ENCODE measurements around the gene STXBP6. TPM values are rescaled to one million over a fixed set of nuclear protein-coding genes. Genes with fewer than 3 reads are reported as not detected.
A peak's percentile ranks its signal among the peaks of the same experiment; 100 is the strongest.

The STXBP6 gene
- total RNA-seq: 4.9 and 18.9 TPM in 2 replicates

DNA sequence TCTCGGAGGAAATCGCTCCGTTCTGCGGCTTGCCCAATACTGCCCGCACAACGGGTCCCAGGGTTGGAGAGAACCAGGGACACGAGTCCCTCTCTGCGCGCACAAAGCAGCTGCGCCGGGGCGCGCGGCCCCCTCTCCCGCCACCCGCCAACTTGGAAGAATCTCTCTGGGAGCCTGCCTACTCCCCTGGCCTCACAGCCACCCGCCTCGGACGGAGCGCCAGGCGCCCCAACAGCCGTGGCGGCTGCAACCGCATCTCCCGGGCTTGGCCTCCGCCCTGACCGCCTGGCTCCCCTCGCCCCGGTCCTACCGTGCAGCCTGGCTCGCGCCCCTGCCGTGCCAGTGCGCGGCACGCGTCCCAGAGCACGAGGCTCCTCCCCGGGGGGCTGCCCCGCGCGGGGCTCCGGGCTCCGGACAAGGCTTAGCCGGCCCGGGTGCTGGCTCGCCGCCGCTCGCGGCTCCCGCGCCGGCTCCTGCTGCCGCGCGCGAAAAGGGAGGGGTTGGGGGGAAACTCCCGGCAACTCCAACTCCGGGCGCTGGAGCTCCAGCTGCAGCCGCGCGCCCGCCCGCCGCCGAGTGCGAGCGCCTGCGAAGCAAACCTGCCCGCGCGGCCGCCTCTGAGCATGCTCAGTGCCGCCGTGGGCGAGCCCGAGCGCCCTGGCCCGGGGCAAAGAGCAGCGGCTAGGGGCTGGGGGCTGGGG lies at the start of gene STXBP6:
TSS of gene STXBP6 (minus strand) at position 580 of the 701 bp plus-strand sequence. CDS start 75,329 bp downstream, outside the sequence.
- DNase-seq: peak; percentile 9

DNA sequence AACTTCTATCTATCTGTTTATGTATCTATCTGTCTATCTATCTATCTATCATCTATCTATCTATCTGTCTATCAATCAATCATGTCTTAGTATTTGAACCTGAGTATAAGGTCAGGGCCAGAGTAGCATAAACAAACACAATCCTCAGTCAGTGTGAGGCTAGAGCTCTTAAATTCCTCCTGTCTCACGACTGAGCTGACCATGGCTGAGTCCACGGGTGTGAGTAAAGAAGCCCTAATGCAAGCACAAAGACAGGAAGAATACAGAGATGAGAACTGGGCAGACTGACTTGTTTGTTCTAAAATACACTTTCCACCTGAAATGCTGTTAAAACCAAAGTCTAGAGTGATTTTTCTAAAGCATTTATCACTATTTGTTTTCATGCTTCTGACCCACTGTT lies 47.2 kb upstream of the STXBP6 start:
- DNase-seq: no peak

DNA sequence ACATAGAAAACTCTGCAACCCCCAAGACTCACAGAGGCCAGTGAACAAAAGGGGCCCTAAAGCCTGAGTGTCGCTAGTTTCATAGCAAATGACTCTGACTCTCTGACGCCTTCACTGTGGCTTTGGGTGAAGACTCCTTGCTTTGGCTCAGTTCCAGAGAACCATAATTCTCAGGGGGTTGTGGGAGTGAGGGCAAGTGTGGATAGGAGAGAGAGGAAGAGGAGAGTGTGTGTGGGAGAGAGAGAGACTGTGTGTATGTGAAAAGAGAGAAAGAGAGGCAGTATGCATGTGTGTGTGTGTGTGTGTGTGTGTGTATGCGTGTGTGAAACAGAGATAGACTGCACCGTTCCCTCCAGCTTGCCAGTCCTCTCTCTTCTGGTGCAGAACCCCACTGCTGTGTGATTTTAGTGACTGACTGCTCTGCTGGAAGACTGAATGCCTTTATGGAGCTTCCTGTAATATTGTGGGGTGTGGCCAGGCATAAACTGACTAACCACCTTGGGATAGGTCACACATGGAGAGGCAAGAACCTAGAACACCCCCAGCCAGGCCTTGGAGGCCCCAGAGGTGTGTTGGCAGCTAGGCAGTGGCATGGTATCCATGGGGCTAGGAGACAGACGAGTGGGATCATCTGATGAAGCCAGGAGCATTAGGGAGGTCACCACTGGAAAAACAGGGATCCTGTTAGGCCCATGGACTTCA lies 45.9 kb upstream of the STXBP6 start:
- DNase-seq: no peak

DNA sequence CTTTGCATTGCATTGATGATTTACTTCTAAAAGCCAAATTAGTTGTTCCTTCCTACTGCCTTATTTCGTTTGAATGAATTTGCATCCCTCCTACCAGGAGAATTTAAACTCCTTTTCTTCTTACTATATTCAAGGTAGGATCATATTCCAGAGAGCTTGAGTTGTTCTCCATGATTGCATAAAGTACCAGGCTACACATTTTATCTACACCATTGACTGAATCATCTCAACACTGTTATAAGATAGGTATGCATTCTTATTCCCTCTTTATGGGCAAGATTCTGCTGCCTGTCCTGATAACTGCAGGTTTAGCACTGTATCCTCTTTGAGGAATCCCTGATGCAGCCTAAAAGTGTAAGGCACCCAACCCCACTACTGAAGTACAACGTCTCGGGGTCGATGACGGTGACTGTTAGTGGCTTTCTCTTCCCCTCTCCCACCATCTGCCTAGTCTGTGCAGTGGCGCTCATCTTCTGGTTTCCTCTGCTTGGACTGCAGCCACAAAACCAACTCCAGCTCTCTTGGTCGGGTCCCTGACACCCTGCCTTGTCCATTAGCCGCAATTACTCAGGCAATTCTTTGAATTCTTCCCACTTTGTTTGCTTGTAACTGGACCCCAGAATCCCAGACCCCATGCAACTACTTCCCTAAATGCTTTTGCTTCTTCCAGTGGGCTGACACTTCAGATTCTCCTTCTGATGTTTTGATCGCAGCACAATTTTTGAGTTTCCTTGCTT lies 44.4 kb upstream of the STXBP6 start:
- no peak for DNase-seq

DNA sequence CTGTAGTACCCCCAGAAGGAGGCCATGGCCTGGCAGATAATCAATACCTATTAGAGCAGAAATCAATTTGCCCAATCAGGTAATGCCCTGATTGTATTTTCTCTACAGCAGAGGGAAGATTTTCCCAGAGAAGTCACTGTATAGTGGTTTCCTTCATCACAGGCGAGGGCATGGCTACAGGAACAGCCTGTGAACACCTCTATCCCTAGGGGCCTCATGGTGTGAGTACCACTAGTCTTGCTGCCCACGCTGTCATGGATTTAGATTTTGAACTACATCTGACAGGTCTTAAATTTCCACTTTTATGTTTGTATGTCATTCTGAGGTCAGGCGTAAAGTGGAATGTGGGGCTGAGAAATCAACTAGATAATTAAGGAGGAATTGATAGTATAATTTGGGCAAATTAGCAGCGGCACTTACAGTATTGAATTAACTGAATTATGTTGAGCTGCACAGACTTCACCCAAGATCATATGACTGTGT lies 42.4 kb upstream of the STXBP6 start:
- DNase-seq: no peak

DNA sequence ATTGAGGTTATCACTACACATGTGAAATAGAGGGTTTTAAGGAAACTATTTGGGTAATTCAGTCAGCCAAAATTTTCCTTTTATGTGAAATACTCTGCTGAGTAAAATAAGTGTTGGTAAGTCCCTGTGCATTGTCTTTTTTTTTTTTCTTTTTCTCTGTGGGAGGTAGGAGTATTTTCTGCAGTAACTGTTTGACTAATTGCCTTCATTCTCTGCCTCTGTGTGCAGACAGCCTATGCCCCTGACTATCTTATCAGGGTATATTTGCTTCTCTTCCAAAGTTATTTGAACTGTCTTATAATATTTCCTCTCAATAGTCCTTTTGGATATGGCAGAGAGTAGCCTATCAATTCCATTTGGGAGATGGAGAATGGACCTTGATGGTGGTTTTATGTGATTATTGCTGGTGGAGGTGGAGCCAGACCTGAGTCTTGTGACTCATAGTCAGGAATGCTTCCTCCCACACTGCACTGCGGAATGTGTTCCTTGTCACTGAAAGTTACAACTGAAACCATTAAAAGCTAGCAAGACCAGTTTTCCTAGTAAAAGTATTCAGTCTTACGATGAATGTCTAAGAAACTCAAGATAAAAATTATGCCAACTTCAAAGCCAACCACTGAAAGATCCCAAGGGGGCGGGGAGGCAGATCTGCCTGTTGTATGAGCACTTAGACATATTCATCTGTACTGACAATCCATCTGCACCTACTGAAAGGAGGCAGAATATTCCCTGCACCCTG lies 40.9 kb upstream of the STXBP6 start:
- no peak for DNase-seq

DNA sequence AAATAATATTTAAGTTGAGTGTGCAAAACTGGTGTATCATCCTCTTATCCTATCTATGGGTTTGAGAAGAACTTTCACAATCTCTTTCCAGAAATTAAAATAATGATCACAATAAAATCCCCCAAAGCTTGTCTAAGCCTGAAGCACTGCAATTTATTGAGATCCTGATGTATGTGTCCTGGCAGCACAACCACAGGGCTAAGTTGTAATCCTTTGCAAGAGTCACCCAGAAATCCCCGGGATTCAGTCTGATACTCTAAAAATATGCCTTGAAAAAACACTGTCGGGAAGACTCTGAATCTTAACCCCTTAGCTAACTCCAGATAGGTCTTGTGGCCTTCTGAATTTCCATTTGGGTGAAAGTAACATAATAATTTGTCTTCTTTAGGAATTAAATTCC lies 40.3 kb upstream of the STXBP6 start:
- DNase-seq: no peak

DNA sequence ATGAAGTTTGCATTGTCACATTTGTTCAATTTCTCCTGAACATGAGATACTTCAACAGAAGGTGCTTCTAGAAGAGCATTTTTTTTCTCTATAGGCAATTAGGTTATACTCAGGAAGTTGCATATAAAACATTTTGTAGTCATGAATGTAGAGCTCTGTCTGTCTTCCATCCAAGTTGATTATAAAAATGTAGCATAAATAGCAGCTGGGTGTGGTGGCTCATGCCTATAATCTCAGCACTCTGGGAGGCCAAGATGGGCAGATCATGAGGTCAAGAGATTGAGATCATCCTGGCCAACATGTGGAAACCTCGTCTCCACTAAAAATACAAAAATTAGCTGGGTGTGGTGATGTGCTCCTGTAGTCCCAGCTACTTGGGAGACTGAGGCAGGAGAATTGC lies 39.5 kb upstream of the STXBP6 start:
- no peak for DNase-seq

DNA sequence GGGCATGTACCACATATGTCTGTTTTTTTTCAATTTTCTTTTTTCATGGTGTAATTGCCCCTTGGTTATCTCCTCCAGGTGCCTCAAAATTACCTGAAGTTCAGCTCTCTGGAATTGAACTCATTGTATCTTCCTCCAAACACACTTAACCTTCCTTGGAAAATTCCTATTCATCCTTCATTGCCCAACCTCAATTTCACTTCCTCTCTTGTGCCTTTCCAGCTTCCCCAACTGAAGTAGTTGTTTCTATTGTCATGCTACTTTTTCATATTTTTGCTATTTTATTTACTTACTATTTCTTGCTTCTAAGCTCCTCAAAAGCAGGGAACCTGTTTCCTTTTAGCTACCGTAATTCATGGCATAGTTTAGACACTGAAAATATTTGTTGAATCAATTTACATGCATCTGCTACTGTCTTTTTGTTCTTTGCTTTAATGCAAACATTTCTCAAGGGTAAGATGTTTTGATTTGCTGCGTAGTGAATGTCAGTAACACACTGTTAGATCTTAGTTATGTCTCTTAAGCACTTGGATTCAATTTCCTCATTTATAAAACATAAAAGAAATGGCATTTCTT lies 37.0 kb upstream of the STXBP6 start:
- no peak for DNase-seq

DNA sequence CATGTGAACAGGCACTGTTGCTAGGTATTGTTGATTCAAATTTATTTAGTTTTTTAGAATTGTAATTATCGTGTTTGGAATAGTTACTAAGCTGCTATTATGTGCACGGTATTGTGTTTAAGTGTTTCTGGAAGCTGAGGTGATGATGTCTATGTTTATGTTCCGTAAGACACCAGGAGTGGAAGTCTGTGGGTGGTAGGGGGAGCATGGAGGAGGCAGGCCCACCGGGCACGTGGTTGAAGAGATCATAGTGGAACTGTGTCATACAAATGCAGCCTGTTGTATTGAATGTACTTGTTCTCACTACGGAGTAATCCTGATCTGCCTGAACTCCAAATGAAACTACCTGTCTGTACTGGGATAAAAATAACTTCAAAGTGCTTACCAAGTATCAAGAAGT lies 36.1 kb upstream of the STXBP6 start:
- DNase-seq: no peak

DNA sequence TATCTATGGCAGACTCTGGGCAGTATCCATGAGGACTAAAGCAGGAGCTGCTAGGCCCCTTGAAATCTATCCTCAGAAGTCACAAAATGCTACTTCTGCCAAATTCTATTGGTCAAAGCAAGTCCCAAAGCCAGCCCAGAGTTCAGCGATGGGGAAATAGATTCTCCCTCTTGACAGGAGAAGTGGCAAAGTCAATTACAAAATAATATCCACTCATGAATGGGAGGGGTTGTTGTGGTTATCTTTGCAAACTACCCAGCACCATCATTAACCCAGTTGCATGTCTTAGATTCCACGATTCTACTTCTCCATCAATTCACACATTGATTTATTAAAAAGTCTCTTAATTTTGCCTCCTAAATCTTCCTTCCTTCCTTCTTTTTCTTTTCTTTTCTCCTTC lies 30.7 kb upstream of the STXBP6 start:
- DNase-seq: no peak

DNA sequence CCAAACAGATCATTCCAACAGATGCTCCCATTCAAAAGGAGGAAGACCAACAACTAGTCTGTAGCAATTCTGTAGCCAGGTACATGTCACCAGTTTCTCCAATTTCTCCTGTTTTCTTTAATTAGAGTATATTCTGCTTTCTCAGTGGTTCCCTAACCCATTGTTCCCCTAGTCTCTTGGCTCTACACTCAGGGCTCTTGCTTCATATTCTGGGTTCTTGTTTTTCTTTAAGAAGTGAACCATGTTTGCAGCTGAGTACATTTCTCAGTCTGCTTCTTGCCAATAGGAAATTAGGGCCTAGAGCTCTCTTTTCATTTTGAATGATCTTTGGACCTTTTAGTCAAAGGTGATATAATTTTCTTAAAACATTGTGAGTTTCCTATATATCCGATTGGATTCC lies 29.4 kb upstream of the STXBP6 start:
- DNase-seq: no peak

DNA sequence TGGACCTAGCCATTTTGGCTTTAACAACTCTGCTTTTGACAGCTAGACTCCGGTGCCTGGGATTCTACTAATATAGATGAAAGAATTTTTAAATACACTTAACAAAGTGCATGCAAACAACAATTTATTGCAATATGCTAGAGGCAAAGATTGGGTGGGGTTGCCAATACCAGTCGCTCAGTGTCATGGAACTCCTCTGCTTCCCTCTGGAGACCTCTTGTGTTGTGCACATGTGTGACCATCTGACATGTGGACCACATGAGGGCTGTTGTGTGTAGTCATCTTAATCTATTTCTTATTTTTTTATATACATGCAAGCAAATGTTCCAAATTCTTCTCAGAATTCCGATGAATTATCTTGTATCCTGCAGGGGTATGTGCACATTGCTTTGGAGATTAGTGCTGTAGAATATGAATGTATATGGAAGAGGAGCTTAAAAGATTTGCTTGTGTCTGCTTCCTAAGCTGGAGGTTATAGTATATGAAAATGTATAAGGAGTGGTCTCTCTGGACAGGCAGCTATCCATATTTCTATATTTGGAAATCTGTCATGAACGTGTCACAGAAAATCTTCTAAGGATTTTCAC lies 24.2 kb upstream of the STXBP6 start:
- no peak for DNase-seq

DNA sequence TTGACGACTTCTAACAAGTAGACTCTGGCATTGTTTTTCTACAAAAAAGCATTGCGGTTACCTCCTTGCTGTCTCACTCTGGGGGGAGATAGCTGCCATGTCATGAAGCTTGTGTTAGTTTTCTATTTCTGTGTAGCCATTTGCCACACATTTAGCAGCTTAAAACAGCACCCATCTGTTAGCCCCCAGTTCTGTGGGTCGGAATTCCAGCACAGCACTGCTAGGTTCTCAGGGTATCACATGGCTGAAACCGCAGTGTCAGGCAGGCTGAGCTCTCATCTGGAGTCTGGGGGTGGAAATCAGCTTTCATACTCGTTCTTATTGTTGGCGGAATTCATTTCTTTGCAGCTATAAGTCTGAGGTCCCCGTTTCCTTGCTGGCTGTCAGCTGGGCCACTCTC lies 19.9 kb upstream of the STXBP6 start:
- no peak for DNase-seq

DNA sequence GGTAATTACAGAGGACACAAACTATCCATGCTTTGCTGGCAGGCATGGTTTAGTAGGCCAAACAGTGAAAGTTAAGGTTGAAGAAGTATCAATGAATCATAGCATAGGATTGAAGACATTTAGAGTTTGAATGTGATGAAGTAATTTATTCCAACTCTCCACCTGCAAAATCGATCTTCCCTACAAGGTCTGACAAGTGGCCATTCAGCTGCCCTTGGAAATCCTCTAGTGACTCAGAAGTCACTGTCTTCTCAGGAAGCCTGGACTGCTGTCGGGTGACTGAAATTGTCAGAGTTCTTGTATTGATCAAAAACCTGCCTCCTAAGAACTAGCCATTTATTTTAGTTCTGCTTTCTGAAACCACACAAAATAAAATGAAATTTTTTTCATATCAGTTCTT lies 17.7 kb upstream of the STXBP6 start:
- no peak for DNase-seq

DNA sequence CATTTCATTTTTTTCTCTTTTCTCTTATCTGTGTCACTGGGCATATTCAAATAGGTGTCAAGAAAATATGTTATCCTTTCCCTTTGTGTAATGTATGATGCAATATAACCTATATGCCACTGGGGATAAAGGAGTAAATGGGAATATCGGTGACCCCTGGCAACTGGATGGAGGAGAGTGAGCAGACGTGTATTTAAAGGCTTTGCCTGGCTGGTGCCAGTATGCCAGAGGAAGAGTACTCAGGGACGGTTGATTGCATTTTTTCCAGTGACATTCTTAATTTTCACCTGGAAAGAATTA lies 12.0 kb upstream of the STXBP6 start:
- DNase-seq: no peak

DNA sequence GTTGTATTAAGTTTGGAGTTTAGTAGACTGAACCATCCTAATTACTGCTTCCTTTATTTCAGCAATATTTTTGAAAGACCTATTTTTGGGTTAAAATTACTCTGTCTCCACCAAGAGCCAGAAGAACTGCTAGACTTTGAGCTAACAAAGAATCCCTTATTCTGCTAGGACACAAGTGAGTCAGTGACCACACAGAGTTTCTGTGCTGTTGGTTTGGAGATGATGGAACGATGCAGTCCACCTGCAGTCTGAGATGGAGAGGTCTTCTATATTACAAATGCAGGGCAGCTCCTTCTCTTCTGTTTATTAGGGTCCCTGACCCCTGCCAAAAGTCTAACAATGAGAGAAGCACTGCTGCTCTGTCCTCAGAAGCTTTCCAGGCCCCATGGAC lies 6.7 kb upstream of the STXBP6 start:
- no peak for DNase-seq

DNA sequence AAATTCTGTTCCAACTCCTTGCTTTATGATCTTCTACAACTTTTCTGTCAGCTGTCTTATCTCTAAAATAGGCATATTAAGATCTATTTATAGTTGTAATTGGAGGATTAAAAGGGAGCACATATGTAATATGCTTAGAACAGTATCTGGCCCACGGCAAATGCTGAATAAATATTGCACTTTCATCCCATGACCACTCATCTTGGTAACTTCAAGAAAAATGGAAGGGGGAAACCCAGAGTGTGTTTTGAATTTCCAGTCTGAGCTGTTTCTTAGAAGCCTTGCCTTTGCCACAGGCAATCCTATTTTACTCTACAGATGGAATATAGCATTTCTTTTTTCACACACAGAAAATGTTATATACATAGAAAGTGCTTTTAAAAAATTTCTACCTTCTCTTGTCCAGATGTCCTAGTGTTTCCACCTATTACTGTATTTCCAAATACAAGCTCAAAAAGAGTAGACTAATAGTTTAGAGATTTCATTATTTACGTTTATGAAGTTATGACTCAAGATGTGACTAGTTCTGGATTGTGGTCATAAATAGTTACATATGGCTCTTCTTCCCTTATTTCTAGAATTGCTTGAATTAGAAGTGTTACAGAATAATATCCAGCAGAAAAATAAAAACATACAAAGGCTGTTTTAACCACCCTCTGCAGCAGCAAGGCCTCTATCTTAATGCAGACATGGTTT lies 6.2 kb upstream of the STXBP6 start:
- no peak for DNase-seq

DNA sequence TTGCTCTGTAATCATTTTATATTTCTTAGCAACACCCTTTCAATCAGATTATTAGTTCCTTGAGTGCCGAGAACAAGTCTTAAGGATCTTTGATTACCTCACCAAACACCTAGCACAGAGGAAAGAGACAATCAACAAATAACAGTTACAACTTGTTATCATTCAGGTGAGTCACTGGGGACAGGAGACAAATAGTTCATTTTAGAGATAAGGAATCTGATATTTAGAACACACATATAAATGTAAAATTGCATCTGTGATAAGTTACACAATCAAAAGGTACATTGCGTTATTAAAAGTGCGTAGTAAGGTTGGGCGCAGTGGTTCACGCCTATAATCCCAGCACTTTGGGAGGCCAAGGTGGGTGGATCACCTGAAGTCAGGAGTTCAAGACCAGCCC lies 5.1 kb upstream of the STXBP6 start:
- no peak for DNase-seq

DNA sequence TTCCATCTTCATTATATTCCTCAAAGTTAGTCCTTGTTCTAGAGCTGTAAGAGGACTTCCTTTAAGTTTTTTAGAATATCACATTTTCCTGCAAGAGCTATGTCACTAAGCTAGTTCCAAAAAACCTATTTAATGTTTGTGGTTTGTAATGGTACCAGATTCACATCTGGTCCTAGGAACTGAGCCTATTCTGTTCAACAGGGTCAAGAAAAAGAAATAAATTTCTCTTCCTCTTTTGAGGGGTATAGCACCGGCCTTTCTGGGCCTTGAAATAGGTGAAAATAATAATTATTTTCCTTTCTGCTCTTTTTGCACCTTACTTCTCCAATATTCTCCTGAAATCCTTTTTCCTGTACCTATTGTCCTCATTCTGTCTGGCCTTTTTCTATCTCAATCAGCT lies 3.6 kb upstream of the STXBP6 start:
- no peak for DNase-seq

DNA sequence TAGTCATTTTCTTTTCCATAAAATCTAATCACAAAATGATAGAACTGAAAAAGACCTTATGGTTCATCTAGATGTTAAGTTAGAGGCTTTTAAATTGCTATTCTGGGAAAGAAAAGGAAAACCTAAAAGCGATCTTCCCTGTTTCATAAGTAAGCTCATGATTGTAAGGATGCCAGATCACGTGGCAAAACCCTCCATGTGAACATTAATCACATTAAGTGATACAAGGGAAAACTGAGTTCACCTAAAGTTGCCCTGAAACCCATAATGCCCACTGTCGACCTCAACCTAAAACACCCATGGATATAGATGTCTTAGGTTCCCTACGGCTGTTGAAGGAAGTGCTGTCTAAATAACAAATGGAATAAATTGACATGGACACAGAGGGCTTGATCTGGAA lies 3.0 kb upstream of the STXBP6 start:
- no peak for DNase-seq

DNA sequence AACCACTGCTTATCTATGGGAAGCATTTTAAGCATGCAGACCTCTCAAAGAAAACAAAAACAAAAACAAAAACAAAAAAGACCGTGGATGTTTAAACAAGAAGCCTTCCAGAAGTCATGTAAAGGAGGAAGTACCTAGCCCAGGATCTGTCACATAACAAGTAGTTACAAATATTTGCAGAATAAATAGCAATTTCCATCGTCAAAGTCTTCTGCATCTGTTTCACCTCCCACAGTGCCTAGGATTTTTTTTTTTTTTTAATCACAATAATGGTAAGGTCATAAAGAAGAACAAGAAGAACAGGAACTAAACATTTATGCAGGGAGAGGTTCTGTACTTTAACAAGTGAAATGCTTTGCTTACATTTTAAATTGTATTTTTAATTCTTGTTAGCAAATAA lies 2.4 kb upstream of the STXBP6 start:
- DNase-seq: no peak
